ENCODE measurements around the gene MAB21L2. TPM values are rescaled to one million over a fixed set of nuclear protein-coding genes. Genes with fewer than 3 reads are reported as not detected.

Gene MAB21L2
- total and polyA plus RNA-seq, 10 of the 15 experiments (the other 5 are each of a cell fraction or from before 2014, with no cell fraction given): 0.11 to 0.25 TPM; not detected in 8

DNA sequence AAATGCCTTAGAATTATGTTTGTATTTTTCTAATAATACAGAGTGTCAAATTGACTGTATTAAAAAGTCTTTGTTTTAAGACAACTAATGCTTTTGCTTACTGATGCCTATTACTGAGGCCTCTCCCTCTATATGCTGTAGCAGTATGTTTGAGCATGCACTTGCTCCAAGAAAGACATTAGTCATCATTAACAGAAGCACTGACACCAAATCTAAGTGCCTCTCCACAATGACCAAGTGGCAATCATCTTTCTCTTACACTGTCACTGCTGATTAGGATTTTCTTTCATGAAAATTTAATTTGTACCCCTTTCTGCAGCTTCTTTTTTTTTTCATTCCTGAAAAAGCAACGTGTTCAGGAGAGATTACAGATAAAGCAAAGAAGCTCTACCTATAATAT is 11.1 kb upstream of the MAB21L2 start:
- H3K27me3 ChIP-seq (replicated peaks in 1 of 2; ENCODE audit: control insufficient read depth in 2 of 2, insufficient read depth in 2 of 2, low read length in 1 of 2): no peaks in the 10 kb centered on the region
- TF ChIP-seq POLR2AphosphoS2 (IDR thresholded peaks at IDR 0.05; ENCODE audit: low read depth, low read length) (no peak), NBN (IDR thresholded peaks at IDR 0.05) (no peak), IKZF2 (IDR thresholded peaks at IDR 0.05) (no peak), GABPA (IDR thresholded peaks at IDR 0.05; ENCODE audit: low read depth) (no peak), CREM (IDR thresholded peaks at IDR 0.05; ENCODE audit: low read depth) (no peak), SREBF2 (IDR thresholded peaks at IDR 0.05; ENCODE audit: low read length) (no peak), PAX5 (IDR thresholded peaks at IDR 0.05; ENCODE audit: borderline replicate concordance, low read depth, low read length) (no peak), HDAC6 (IDR thresholded peaks at IDR 0.05; ENCODE audit: unreplicated experiment) (no peak), ZNF622 (IDR thresholded peaks at IDR 0.05) (no peak)
- TF ChIP-seq, protein P1, sequence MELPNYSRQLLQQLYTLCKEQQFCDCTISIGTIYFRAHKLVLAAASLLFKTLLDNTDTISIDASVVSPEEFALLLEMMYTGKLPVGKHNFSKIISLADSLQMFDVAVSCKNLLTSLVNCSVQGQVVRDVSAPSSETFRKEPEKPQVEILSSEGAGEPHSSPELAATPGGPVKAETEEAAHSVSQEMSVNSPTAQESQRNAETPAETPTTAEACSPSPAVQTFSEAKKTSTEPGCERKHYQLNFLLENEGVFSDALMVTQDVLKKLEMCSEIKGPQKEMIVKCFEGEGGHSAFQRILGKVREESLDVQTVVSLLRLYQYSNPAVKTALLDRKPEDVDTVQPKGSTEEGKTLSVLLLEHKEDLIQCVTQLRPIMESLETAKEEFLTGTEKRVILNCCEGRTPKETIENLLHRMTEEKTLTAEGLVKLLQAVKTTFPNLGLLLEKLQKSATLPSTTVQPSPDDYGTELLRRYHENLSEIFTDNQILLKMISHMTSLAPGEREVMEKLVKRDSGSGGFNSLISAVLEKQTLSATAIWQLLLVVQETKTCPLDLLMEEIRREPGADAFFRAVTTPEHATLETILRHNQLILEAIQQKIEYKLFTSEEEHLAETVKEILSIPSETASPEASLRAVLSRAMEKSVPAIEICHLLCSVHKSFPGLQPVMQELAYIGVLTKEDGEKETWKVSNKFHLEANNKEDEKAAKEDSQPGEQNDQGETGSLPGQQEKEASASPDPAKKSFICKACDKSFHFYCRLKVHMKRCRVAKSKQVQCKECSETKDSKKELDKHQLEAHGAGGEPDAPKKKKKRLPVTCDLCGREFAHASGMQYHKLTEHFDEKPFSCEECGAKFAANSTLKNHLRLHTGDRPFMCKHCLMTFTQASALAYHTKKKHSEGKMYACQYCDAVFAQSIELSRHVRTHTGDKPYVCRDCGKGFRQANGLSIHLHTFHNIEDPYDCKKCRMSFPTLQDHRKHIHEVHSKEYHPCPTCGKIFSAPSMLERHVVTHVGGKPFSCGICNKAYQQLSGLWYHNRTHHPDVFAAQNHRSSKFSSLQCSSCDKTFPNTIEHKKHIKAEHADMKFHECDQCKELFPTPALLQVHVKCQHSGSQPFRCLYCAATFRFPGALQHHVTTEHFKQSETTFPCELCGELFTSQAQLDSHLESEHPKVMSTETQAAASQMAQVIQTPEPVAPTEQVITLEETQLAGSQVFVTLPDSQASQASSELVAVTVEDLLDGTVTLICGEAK (IDR thresholded peaks at IDR 0.05; ENCODE audit: borderline replicate concordance): no peak
- TF ChIP-seq, protein P2, sequence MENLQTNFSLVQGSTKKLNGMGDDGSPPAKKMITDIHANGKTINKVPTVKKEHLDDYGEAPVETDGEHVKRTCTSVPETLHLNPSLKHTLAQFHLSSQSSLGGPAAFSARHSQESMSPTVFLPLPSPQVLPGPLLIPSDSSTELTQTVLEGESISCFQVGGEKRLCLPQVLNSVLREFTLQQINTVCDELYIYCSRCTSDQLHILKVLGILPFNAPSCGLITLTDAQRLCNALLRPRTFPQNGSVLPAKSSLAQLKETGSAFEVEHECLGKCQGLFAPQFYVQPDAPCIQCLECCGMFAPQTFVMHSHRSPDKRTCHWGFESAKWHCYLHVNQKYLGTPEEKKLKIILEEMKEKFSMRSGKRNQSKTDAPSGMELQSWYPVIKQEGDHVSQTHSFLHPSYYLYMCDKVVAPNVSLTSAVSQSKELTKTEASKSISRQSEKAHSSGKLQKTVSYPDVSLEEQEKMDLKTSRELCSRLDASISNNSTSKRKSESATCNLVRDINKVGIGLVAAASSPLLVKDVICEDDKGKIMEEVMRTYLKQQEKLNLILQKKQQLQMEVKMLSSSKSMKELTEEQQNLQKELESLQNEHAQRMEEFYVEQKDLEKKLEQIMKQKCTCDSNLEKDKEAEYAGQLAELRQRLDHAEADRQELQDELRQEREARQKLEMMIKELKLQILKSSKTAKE (IDR thresholded peaks at IDR 0.05; ENCODE audit: low read depth, poor library complexity, severe bottlenecking): no peak
- TF ChIP-seq, protein P3, sequence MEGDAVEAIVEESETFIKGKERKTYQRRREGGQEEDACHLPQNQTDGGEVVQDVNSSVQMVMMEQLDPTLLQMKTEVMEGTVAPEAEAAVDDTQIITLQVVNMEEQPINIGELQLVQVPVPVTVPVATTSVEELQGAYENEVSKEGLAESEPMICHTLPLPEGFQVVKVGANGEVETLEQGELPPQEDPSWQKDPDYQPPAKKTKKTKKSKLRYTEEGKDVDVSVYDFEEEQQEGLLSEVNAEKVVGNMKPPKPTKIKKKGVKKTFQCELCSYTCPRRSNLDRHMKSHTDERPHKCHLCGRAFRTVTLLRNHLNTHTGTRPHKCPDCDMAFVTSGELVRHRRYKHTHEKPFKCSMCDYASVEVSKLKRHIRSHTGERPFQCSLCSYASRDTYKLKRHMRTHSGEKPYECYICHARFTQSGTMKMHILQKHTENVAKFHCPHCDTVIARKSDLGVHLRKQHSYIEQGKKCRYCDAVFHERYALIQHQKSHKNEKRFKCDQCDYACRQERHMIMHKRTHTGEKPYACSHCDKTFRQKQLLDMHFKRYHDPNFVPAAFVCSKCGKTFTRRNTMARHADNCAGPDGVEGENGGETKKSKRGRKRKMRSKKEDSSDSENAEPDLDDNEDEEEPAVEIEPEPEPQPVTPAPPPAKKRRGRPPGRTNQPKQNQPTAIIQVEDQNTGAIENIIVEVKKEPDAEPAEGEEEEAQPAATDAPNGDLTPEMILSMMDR (IDR thresholded peaks at IDR 0.05 in 2 of 3, conservative IDR thresholded peaks at IDR 0.05 in 1 of 3; ENCODE audit: control insufficient read depth in 2 of 3, extremely low read depth in 1 of 3, insufficient read depth in 1 of 3, low read depth in 3 of 3, low read length in 3 of 3): no peak
- no peak overlapping the region for H3K4me3 ChIP-seq
- FAIRE-seq (no peak), ATAC-seq (no peak), DNase-seq (ENCODE audit: low read depth, low spot score) (no peak)
- H3K9ac ChIP-seq (ENCODE audit: control insufficient read depth, insufficient read depth, low read length): no peak overlapping the region
- 92% methylated on average over 1 of the region's 1 CpG for whole genome bisulfite sequencing (ENCODE audit: insufficient coverage, insufficient replicate concordance, low lambda C conversion rate, missing lambda C conversion rate)
- H3K79me2 ChIP-seq (ENCODE audit: control insufficient read depth, insufficient read depth, low read length): no peaks in the 10 kb centered on the region
- ChIA-PET CTCF (interaction anchor here (1.7 kb wide), 1 partner anchor 296 kb away, joined by 3 read pairs; no protein-coding TSS in a partner anchor), RAD21 (ENCODE audit: unreplicated experiment) (no interaction called here), SMC1A (ENCODE audit: uncharacterized antibody, unreplicated experiment) (interaction anchor here (1.1 kb wide), 1 partner anchor 16 kb away, joined by 4 read pairs; no protein-coding TSS in a partner anchor), POLR2A (interaction anchor here (0.7 kb wide), 1 partner anchor 39 kb away, joined by 3 read pairs; no protein-coding TSS in a partner anchor)
- no peaks in the 10 kb centered on the region for H3K9me3 ChIP-seq (replicated peaks; ENCODE audit: control insufficient read depth, insufficient read depth, low read length)
- intact Hi-C loops (cut with micrococcal nuclease; ENCODE audit: unreplicated experiment) (no loop called here), in situ Hi-C loops (cut with MboI) (no loop called here)
- no TSS peak for BruUV-seq (replicated peaks)
- no peak overlapping the region for H3K4me2 ChIP-seq (ENCODE audit: control insufficient read depth, insufficient read depth)
- no peaks in the 10 kb centered on the region for H4K20me1 ChIP-seq (ENCODE audit: control insufficient read depth, insufficient read depth)
- H3K4me1 ChIP-seq (ENCODE audit: control insufficient read depth, insufficient read depth, low read length): no peaks in the 10 kb centered on the region
- H3K27ac ChIP-seq (ENCODE audit: control insufficient read depth, insufficient read depth): no peak overlapping the region
- H2AFZ ChIP-seq (ENCODE audit: control insufficient read depth, low read depth, low read length): no peak overlapping the region
- no peaks in the 10 kb centered on the region for H3K36me3 ChIP-seq (ENCODE audit: control insufficient read depth in 2 of 2, insufficient read depth in 2 of 2, low read length in 1 of 2)

Data from GM12878 (cell line).